IMR-90 (cell line): ENCODE data around the gene ANTXR2. TPM values are rescaled to one million over a fixed set of nuclear protein-coding genes. Genes with fewer than 3 reads are reported as not detected.

Source experiments
- ATAC-seq: fragments of 200-7000 bp; cut with Tn5 transposase; 2 replicates; pipeline ENCODE4 v1.9.1; 2020; ENCODE audit warnings: low read depth, mild to moderate bottlenecking, moderate library complexity
- BruUV-seq: library from RNA; stranded (reverse); fragments of 400-500 nt; replicated peaks from 2 replicates; lab custom pipeline; 2021; lab: Mats Ljungman, UMichigan
- CTCF ChIA-PET: fragments of 300-600 bp; formaldehyde crosslinking; extraction: SDS; loops from one replicate; lab custom pipeline; 2021; ENCODE audit warnings: antibody characterized with exemption; lab: Yijun Ruan, JAX
- POLR2A ChIA-PET: fragments of 300-600 bp; sonication (Branson Sonifier 250); formaldehyde crosslinking; loops from one replicate; lab custom pipeline; 2022; ENCODE audit warnings: antibody characterized with exemption; ENCODE audit not compliant: unreplicated experiment; lab: Charles Lee
- DNase-seq: peaks from one replicate; pipeline ENCODE4 v3.0.0; 2013
- H2AFZ ChIP-seq: replicated peaks from 2 replicates; pipeline ENCODE3; 2013; ENCODE audit warnings: low read length, mild to moderate bottlenecking; ENCODE audit not compliant: poor library complexity
- H2AK5ac ChIP-seq: 2 replicates; pipeline ENCODE4 v1.6.1; 2013; ENCODE audit warnings: low read depth, low read length, inconsistent platforms
- H2AK9ac ChIP-seq: replicated peaks from 2 replicates; pipeline ENCODE3; 2013; ENCODE audit warnings: mild to moderate bottlenecking, low read depth, low read length, moderate library complexity; ENCODE audit not compliant: poor library complexity
- H2BK120ac ChIP-seq: 2 replicates; pipeline ENCODE4 v1.6.1; 2013; ENCODE audit warnings: low read depth, low read length, inconsistent platforms
- H2BK15ac ChIP-seq: 3 replicates; pipeline ENCODE4 v1.6.1; 2013; ENCODE audit warnings: low read depth, low read length, inconsistent platforms
- H2BK20ac ChIP-seq: 2 replicates; pipeline ENCODE4 v1.6.1; 2013; ENCODE audit warnings: low read depth, mild to moderate bottlenecking, inconsistent platforms, low read length, moderate library complexity
- H2BK5ac ChIP-seq: 2 replicates; pipeline ENCODE4 v1.6.1; 2013; ENCODE audit warnings: mild to moderate bottlenecking, low read depth, low read length, inconsistent platforms; ENCODE audit not compliant: poor library complexity, severe bottlenecking
- H3K14ac ChIP-seq: replicated peaks from 2 replicates; pipeline ENCODE4 v1.6.1; 2013; ENCODE audit warnings: low read depth, low read length, inconsistent platforms
- H3K18ac ChIP-seq: 2 replicates; pipeline ENCODE4 v1.6.1; 2013; ENCODE audit warnings: low read depth, low read length, control low read depth
- H3K23ac ChIP-seq: 2 replicates; pipeline ENCODE4 v1.6.1; 2013; ENCODE audit warnings: low read depth, low read length, inconsistent platforms
- H3K27ac ChIP-seq: 2 replicates; pipeline ENCODE4 v1.5.1; 2013; ENCODE audit warnings: mild to moderate bottlenecking, control low read depth, low read length; ENCODE audit not compliant: insufficient read depth
- H3K27me3 ChIP-seq: 2 replicates; pipeline ENCODE4 v1.6.1; 2013; ENCODE audit warnings: low read length; ENCODE audit not compliant: control insufficient read depth, insufficient read depth
- H3K36me3 ChIP-seq: 2 replicates; pipeline ENCODE4 v1.6.1; 2013; ENCODE audit warnings: low read length, mixed read lengths; ENCODE audit not compliant: control insufficient read depth, insufficient read depth
- H3K4ac ChIP-seq: 2 replicates; pipeline ENCODE4 v1.6.1; 2013; ENCODE audit warnings: low read depth, low read length, inconsistent platforms
- H3K4me1 ChIP-seq: 2 replicates; pipeline ENCODE4 v1.6.1; 2013; ENCODE audit warnings: low read length, mixed read lengths; ENCODE audit not compliant: control insufficient read depth, insufficient read depth
- H3K4me2 ChIP-seq: 2 replicates; pipeline ENCODE4 v1.6.1; 2013; ENCODE audit warnings: low read depth, mild to moderate bottlenecking, control low read depth, low read length, moderate library complexity
- H3K4me3 ChIP-seq: 2 replicates; pipeline ENCODE4 v1.5.1; 2013; ENCODE audit warnings: low read depth, mild to moderate bottlenecking, control low read depth, low read length, moderate library complexity; ENCODE audit not compliant: insufficient read depth
- H3K56ac ChIP-seq: 2 replicates; pipeline ENCODE4 v1.6.1; 2013; ENCODE audit warnings: low read length, inconsistent platforms; ENCODE audit not compliant: insufficient read depth; ENCODE audit errors: extremely low read depth
- H3K79me1 ChIP-seq, 2 experiments: 2 replicates each; pipeline ENCODE4 v1.6.1; 2013; ENCODE audit warnings: low read length in 2 of 2, inconsistent platforms in 1 of 2, low read depth in 1 of 2
- H3K9ac ChIP-seq: 2 replicates; pipeline ENCODE4 v1.6.1; 2013; ENCODE audit warnings: low read depth, low read length, control low read depth
- H3K9me1 ChIP-seq: 2 replicates; pipeline ENCODE4 v1.6.1; 2013; ENCODE audit warnings: low read length, inconsistent platforms; ENCODE audit not compliant: insufficient read depth
- H3K9me3 ChIP-seq: 2 replicates; pipeline ENCODE4 v1.6.1; 2013; ENCODE audit warnings: low read length; ENCODE audit not compliant: control insufficient read depth, insufficient read depth
- H4K20me1 ChIP-seq: 2 replicates; pipeline ENCODE4 v1.6.1; 2013; ENCODE audit warnings: low read length, inconsistent platforms; ENCODE audit not compliant: insufficient read depth
- H4K5ac ChIP-seq: 2 replicates; pipeline ENCODE4 v1.6.1; 2013; ENCODE audit warnings: mild to moderate bottlenecking, low read depth, low read length, control low read depth
- H4K8ac ChIP-seq, 2 experiments: 2 replicates each; pipeline ENCODE4 v1.6.1; 2013; ENCODE audit warnings: low read depth in 2 of 2, low read length in 2 of 2, control low read depth in 1 of 2, inconsistent platforms in 1 of 2
- H4K91ac ChIP-seq: 2 replicates; pipeline ENCODE4 v1.6.1; 2013; ENCODE audit warnings: low read depth, low read length, inconsistent platforms; ENCODE audit not compliant: insufficient read depth
- CTCF ChIP-seq: conservative IDR thresholded peaks from 2 replicates; pipeline ENCODE4 v1.5.1; 2012; ENCODE audit warnings: mild to moderate bottlenecking, low read depth, low read length, improper control_type of control experiment
- RAD21 ChIP-seq: IDR thresholded peaks from 2 replicates; pipeline ENCODE4 v1.6.1; 2012; ENCODE audit warnings: low read length, improper control_type of control experiment
- WGBS, 2 experiments: methylation state at CpG; one replicate each; pipeline versions ENCODE4 v1.1.5 to v1.1.7; 2013; ENCODE audit warnings: missing lambda C conversion rate in 2 of 2; ENCODE audit not compliant: insufficient read length in 1 of 2; ENCODE audit errors: extremely low coverage in 2 of 2; 5-methylcytosine and 5-hydroxymethylcytosine counted together
- dilution Hi-C: fragments of 300-500 bp; cut with HindIII; formaldehyde crosslinking; loops from one replicate; pipeline ENCODE4 v1.14.3; 2018; ENCODE audit warnings: low sequenced_read_pairs; ENCODE audit not compliant: unreplicated experiment
- in situ Hi-C: fragments of 300-500 bp; cut with MboI; formaldehyde crosslinking; loops from 3 replicates; pipeline ENCODE4 v1.14.3; 2019; ENCODE audit warnings: low sequenced_read_pairs, inconsistent platforms, mixed read lengths
- intact Hi-C: fragments of 100-400 bp; cut with micrococcal nuclease; formaldehyde crosslinking; loops from 2 replicates; pipeline ENCODE4 v1.10.0; 2022
- polyA plus RNA-seq, 3 experiments: library from polyadenylated mRNA; depleted of rRNA; stranded (reverse); fragments of >200 nt; gene quantifications; 2 replicates each; pipeline ENCODE4 v1.2.3, GENCODE V29; 2012; ENCODE audit warnings: low replicate concordance in 1 of 3
- total RNA-seq: library from RNA; depleted of rRNA; stranded (reverse); fragments of >200 nt; gene quantifications from 2 replicates; pipeline ENCODE4 v1.2.3, GENCODE V29; 2012
- TF ChIP-seq, protein P1 (sequence below): fragments of 150-350 bp; IDR thresholded peaks from 2 replicates; pipeline ENCODE4 v1.6.1; 2017; ENCODE audit warnings: mild to moderate bottlenecking, antibody characterized with exemption, low read length, low read depth

Gene ANTXR2
- total and polyA plus RNA-seq, 2 of the 4 experiments (the other 2 are of a cell fraction): 46.8 to 88.5 TPM

DNA sequence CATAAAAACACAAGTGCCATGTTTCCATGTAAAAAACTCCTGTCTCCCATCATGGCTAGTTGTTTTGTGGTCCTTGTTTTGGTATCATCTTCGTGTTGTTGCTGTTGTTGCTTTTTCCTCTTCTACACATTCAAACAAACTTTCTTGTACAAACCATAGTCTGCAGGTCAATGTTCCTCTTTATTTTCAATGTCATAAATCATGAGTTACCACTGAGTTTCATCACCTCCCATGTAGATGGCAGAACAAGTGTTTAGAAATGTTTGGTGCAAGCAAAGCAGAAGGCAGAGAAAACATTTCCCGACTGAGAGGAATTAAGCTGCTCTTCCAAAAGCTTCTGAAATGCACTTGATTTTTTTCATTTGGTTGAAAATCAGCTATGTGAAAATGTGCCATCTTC, 166.0 kb downstream of the ANTXR2 start:
- Histone ChIP-seq H3K36me3 (peaks cover 15% of the 10 kb centered on the region), H3K23ac (no peak overlapping the region), H2AFZ (no peak overlapping the region), H2BK120ac (no peak overlapping the region), H3K4me2 (no peak overlapping the region), H4K5ac (no peak overlapping the region), H3K56ac (no peak overlapping the region), H4K91ac (no peak overlapping the region), H3K9ac (no peak overlapping the region), H3K18ac (no peak overlapping the region), H4K8ac (no peak overlapping the region), H2AK5ac (no peak overlapping the region), H4K20me1 (no peaks in the 10 kb centered on the region), H3K27me3 (no peaks in the 10 kb centered on the region), H3K4ac (no peak overlapping the region), H3K9me3 (no peaks in the 10 kb centered on the region), H3K27ac (no peak overlapping the region), H2AK9ac (no peak overlapping the region), H3K79me1 (peaks cover 11 to 19% of the 10 kb centered on the region in 2 experiments; a peak in 3 of 4 replicates), H2BK15ac (no peak overlapping the region), H2BK20ac (no peak overlapping the region), H3K4me1 (no peaks in the 10 kb centered on the region), H3K14ac (no peak overlapping the region), H3K9me1 (no peaks in the 10 kb centered on the region; the same call in 1 of the 2 replicates), H3K4me3 (no peak overlapping the region), H2BK5ac (no peak overlapping the region)
- ATAC-seq (no peak), DNase-seq (no peak)
- ChIA-PET POLR2A (no interaction called here), CTCF (interaction anchor here (1.0 kb wide), 1 partner anchor 126 kb away, joined by 4 read pairs; no protein-coding TSS in a partner anchor)
- no TSS peak for BruUV-seq
- WGBS, 2 experiments: 100% methylated on average over 1 of the region's 2 CpGs; no CpG with 5 or more reads in 1 of the 2 experiments
- TF ChIP-seq CTCF (no peak), RAD21 (no peak)
- TF ChIP-seq, protein P1, sequence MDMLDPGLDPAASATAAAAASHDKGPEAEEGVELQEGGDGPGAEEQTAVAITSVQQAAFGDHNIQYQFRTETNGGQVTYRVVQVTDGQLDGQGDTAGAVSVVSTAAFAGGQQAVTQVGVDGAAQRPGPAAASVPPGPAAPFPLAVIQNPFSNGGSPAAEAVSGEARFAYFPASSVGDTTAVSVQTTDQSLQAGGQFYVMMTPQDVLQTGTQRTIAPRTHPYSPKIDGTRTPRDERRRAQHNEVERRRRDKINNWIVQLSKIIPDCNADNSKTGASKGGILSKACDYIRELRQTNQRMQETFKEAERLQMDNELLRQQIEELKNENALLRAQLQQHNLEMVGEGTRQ: no peak
- intact Hi-C loops: no loop called here
- dilution Hi-C loops: no loop called here
- in situ Hi-C loops: no loop called here
